Measurements from ENCODE around the gene TMPRSS15.
"Not testable (repeated sequence)": the region's sequence is repeated elsewhere in the genome, so short reads cannot be mapped to it uniquely, and the experiment has no call there.

Gene TMPRSS15

DNA sequence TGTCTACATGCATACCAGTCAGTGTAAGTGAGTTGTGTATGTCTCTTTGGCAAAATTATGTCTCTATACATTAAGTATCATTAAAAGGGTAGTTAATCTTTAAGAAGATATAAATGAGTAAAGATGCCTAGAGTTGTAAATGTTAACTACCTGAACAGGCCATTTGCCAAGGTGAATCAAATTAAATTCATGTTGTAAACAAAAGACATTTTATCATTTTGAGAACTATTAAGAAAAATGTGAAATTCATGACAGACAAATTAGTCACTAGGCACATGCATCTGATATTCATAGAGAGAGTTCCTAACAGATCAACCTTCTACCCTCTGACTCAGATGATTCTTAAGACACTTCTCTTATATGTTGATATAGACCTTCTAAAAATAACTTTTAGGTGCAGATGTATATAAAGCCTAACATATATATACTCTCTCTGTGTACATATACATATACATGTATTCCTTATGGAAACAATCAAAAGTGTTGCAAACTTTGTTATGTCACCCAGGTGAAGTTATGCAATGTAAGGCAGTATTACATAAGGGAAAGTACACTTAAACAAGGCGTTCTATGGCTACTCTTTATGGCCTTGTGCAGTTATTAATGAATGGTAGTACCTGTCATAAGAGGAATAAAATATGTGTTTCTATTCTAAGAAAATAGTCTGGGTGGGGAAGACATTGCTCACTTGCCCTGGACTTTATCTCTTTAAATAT, at the start of gene TMPRSS15:
TSS of gene TMPRSS15 (minus strand) at position 51 of the 716 bp plus-strand sequence. CDS start 163 bp downstream, outside the sequence.
- DNase-seq: no peak

DNA sequence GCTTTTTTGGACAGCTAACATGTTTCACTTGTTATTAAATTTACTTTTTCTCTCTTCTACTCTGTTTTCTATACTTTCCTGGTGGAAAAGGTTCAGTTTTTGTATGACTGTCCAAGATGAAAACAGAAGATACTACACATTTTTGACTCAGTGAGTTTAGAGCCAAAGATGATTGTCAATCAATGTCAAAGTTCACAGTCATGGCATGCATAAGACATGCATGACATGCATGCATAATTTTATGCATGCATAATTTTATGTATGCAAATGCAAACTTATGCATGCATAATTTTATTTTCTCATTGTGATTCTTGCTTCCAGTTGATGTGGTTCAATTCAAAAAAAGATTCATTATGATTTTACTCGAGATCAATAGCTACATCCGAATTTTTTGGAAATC, 48.1 kb upstream of the TMPRSS15 start:
- no peak for DNase-seq

DNA sequence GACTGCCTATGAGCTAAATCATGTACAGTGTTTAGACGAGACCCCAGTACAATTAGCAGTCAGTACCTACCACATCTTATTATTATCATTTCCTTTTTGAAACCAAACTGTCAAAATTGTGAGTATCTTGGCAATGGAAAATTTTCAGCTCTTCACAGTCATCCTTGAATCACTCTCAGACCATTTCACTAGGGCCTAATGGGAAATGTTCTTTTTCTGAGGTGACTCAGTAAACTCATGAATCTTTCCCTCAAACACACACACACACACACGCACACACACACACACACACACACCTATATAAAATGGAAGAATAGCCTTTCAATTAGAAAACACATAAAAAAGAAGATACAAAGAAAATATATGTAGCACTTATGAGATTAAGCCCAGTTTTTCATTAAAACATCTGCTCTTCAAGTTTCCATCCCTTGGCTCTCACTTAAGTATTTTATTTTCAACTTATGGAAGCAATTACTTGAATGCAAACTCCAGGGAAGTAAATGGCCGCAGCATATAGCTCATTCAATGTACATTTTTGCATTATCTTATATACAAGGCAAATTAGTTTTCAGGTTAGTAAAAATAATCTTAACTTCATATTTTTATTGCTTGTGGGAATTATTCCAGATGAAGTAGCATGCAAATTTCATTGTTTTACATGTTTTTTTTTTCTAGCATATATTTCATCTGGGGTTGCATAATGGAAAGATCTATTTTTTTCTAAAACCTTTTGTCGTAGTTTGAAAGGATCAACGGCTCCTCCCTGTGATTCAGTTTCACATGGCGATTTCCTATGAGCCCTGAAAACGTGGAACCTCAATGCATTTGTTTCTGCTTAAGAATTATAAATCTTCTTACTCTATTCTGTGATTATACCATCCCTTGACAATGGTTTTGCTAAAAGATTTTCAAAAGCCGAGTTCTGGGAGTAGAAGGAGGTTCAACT, 46.3 kb upstream of the TMPRSS15 start:
- no peak for DNase-seq

DNA sequence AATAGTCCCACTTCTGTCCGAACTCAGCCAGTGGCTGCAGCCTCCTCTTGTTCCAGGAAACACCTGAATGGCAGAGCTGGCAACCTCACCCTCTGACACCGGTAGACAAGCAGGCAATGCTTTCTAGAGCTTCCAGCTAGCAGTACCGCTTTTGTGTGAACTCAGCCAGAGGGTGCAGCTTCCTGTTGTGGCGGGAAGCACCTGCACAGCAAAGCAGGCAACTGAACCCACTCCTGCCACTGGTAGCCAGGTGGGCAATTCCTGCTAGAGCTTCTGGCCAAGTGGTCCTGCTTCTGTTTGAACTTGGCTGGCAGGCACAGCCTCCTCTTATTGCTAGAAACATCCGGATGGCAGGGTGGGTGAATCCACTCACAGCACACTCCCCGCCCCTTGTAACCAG, 40.1 kb upstream of the TMPRSS15 start:
- no peak for DNase-seq

DNA sequence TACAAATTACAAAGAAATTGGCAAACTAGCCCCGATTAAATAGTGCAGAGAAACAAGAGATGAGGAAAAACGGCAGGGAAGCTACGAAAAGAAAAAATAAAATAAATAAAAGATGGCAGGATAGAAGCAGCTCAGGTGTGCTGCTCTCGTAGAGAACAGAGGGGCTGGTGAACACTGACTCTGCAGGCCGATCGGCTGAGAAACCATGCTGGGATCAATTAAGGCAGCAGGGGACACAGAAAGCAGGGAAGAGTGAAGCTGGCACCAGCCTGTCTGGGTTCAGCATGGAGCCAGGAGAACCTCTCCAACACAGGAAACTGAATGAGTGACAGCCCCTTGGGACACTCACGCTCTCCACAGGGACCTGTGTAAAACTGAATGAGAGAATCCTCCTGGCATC, 39.5 kb upstream of the TMPRSS15 start:
- no peak for DNase-seq

DNA sequence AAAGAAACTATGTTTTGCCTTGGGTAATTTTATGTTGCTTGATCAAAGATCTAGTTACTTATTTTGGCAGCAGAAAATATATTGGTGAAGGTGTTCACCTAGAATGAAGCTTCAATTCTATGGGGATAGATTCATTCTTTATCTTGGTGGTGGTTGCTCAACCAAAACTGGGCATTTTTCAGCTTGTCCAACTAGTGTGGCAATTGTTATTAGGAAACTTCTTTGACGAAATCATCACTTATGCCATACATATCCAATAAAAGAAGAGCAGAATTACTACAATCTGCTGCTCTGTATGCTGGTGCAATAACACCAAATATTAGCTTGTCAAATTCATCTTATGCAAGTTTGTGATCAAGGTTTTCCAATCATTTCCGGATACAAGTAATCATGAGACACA, 26.8 kb upstream of the TMPRSS15 start:
- no peak for DNase-seq

DNA sequence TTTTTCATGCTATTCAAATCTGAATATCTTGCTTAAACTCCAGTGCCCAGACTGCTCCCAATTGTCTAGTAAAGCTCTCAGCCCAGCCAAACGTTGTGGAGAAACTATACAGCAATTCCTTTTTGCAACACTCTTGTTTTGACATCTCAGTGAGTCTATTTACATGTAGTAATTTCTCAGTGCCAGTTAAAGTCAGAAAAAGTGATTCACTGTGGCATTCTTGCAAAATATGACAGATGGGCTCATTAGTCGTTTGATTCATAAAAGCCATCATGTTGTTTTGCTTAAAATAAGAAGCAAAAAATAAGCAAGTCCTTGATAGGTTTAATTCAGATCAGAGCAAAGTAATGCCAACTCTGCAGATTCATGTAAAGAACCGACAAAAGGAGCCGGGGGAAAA, 20.7 kb upstream of the TMPRSS15 start:
- no peak for DNase-seq

DNA sequence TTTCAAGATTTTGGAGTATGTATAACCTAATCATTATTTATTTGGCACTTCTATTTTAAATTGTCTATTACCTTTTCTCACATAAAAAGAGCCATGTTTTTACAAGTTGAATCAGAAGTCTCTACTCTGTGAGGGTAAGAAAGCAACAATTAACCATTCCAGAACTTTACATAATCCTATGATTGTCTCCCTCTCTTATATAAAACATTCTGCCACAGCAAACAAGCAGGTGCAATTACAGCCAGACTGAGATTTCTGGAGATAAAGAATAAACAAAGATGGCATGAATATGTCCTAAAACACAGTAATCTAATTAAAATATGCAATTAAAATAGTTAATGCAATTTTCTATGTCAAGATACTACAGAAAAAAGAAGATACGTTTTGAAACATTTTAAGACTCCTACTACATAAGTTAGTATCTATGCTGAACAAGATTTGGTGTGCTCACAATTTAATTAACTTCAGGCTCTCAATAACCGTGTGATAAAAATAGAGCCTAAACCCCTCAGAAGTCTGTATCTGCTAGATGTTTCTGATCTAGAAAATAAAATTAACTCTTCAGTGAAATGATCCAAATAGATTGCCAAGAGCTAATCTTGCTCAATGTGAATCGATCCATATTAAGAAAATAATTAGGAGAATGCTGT, 13.7 kb upstream of the TMPRSS15 start:
- no peak for DNase-seq

DNA sequence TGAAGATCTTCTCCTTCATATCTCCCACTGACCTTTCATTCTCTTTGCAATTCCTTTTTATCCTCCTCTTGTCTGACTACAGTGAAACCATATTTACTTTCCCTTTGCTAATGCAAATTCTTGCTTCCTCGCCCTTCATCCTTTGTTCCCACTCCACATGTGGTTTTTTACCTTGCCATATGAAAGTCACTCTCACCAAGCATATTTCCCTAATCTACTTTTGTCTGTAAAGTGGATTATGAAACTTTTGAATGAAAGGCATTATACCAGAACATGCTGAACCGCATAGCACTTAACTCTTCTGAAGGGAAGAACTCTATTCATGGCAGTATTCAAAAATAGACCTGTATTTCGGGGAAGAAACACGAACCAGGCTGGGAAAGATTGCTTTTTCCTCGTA, 8.0 kb upstream of the TMPRSS15 start:
- DNase-seq: peak in 1 of 2 experiments; percentile 37

DNA sequence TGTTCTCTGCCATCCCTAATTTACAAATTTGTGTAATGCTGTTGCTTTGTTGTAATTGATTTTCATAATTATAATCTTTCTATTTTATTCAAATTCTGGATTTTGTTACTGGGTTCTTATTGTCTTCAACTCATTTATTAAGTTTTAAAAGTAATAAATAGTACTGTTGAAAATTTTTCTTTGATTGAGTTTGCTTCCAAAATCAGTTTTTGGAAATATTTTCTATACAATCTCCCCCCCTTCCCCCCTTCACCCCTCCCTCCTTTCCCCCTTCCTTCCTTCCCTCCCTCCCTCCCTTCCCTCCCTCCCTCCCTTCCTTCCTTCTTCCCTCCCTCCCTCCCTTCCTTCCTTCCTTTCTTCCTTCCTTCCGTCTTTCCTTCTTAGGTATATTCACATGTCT, 6.0 kb upstream of the TMPRSS15 start:
- DNase-seq: no peak

DNA sequence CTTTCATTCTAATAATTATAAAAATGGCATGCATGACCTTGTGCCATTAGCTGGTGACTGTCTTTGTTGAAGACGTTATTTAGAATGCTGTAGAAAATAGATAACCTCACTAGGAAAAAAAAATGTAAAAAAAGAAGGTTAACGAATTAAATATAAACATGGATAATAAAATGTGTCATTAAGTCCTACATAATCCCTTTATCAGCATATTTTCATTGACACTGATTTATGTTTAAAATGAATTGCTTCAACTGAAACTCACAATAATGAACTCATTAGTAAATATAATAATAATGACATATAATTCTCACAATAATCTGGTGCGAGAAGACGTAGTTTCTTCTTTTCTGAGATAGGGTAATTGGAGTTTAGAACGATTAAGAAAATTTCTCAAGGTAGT, 4.7 kb downstream of the TMPRSS15 start:
- DNase-seq: no peak

DNA sequence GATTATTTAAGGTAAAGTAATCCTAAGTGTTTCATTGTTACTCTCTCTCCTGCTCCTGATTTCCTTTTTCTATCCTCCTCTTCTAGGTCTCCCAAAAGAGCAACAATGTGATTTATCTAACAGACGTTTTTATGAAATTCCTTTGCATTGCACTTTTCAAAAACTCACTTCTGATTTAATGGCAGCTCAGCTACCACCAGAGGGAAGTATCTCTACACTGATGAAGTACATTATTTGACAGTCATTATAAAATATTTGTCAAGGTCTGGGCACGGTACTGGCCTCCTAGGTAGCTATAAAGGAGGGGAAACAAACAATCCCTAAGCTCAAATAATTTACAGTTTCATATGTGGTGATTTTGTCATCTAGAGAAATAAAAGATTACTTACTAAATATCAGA, 15.6 kb downstream of the TMPRSS15 start:
- no peak for DNase-seq

DNA sequence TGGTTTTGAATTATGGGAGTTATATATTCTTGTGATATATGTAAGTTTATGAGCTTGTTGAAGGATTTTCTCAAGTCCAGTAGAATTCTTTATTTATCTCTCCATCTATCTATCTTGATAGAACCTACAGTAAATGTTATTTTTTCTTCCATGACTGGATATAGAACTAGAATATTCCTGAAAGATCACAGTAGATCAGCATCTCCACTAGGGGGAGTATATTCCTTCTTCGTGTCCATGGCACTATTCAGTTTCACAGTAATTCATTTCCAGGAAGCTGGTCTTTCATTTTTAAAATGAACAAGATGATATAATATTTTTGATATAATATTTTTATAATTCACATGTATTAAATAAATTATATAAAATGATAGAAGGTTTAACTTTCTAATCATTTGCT, 18.8 kb downstream of the TMPRSS15 start:
- DNase-seq: peak in 1 of 2 experiments; percentile 55

DNA sequence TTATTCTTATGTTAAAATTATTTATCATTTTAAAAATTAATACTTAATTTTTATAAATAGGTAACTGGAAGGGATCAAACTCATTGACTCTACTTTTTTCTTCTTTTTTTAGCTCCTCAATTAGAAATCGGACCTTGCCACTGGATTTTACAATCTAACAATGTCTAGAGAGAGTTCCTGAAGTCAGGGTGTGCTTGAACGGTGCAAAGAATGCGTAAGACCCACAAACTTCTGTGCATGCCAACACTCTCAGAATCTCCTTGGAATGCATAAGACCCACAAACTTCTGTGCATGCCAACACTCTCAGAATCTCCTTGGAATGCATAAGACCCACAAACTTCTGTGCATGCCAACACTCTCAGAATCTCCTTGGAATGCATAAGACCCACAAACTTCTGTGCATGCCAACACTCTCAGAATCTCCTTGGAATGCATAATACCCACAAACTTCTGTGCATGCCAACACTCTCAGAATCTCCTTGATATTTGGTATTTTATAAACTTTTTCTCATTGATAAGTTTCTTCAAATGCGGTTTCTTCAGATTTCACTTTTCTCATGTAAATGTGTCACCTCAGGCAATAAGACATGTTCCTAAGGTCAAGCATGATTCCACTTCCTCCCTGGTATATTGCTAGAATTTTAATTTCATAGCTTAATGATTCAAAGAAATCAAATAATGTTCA, 20.5 kb downstream of the TMPRSS15 start:
- DNase-seq: not testable (repeated sequence)

DNA sequence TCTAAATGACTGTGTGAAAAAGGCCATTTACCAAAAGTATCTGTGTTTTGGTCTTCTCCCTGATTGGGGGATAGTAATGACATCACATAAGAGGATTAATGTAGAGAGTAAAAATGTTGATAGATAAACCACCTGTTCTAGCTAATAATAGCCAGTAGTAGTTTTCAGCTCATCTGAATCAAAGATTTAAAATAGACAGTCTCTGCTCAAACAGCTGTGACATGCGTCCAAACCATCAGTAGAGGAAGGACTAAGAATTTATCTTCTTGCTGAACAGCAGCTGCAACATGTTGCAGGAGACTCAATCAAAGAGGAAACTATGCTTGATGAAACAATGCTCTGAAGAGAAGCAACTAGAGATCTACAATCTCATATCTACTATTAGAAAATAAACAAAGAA, 21.4 kb downstream of the TMPRSS15 start:
- DNase-seq: peak in 1 of 2 experiments; percentile 24

DNA sequence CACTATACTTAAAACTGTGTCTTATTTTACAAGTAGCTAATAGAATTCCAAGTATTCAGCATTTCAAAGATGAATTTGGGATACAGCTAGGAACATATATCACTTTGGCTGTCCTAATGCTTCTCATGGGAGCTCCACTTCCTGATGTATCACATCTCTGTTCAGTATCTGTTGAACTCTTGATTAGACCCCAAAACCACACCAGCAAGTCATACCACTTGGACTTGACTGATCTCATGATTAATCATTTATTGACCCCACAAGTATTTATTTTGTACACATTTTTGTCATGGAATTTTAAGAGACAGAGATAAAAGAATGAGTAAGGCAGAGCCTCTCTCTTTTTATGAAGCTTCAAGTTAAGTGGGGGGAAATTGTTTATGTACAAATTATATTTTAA, 30.0 kb downstream of the TMPRSS15 start:
- no peak for DNase-seq

DNA sequence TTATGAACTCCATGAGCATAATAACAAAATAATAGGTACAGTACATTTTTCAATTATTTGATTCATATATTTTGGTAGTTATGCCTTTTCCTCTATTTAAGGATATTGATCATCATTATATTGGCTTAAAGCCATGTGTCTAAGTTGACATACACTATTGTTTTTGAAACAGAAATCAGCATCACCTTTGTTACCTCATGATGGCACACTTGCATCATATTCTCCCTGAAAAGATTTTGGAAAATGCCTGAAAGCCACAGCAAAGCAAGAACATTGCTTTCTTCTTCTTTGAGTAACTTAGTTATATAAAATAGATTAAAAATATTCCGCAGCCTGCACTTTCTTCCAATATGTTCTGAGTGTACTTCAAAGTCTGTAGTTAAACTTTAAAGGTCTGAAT, 33.3 kb downstream of the TMPRSS15 start:
- no peak for DNase-seq

DNA sequence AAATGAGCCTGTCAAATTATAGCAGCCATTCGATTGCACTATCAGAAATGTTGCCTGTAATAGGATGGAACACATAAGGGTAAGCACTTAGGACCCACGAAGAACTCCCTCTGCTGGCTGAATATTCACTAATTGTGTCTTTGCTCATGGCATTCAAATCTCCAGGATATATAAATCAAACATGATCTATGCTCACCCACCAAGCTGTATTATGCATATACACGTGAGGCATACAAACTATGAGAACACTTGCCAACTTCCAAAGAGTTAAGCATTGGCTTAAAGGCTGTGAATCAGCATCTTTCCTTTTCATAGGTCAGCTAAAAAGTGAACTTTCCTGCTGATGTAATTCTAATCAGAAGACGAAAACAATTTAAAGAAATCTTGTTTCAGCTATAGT, 34.5 kb downstream of the TMPRSS15 start:
- DNase-seq: peak; percentile 42 to 67

DNA sequence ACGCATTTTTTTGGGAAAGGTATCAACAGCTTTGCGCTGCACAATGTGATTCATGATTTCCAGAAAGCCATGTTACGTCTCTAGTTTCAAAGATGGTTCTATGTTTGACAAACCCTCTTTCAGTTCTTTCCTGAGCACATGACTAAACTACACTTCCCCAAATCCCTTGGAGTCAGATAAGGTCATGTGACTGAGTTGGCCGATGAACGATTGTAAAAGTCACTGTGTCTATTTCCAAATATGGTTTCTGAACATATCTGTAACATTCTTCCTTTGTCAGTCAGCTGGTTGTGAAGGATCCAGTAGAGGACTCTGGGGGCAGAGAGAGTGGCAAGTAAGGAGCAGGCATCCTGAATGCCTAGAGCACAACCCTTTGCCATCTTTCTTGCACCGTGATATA, 35.4 kb downstream of the TMPRSS15 start:
- DNase-seq: no peak

DNA sequence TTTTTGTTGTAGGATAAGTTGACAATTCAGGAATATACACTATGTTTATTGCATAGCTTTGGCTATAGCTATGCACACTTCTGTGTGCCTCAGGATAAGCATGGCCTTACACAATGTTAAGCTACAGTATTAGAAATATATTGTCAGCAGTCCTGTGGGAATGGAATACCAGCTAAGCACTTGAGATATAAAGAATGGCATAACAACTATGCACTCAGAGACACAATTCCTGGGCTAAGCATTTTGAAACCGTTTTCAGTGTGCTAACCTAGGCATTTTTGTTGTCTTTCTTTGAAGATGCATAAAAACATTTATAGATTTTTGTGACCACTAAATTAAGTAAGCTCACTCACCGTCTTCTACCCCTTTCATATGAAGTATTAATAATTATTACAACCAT, 46.8 kb downstream of the TMPRSS15 start:
- DNase-seq: no peak

DNA sequence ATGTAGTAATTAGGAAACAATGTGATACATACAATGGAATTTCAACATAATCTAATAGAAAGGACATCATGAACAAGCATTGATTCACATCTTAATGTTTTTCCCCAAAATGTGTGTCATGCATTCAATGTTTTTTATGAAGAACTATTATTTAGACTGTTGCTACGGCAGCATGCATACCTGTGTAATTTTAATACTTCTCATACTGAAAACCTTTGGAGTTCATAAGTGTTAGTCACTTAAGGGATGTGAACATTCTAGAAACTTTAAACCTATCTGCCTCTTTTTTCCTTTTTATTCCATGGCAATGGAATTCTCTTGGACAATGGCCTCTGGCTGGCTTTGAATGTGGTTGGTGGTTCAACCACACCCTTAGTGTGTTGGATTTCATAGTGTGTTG, 48.6 kb downstream of the TMPRSS15 start:
- no peak for DNase-seq

DNA sequence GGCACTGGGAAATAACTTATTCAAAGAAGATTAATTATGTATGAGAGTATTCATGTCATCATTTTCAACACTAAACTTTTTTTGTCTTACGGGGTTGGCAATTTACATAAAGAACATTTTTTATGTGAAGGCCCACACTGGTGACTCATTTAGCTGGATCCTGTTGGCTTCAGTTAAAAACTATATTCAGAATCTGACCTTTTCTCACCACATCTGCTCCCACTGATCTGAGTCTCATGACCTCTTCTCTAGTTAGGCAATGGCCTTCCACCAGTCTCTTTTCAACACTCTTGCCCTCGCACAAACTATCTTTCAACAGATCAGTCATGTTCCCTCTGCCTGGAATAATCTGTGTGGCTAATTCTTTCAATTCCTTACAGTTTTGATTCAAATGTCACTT, 53.4 kb downstream of the TMPRSS15 start:
- DNase-seq: no peak

DNA sequence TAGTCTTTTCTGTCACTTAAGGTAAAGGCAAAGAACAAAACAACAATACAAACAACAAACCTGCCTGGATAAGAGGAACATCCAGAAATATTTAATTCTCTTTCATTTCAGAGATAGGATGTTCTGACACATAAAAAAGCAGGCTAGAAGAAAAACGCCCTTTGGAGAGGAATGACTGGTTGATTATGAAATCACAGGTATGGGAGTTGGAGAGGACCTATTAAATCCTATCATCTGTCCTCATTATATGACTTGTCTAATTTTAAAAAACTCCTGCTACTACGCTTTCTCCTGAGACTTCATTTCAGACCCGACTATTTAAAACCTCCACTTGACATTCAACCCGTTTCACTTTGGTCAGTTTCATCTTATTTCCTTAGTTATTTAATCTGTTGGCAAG, 54.1 kb downstream of the TMPRSS15 start:
- no peak for DNase-seq
